Endothelial cell (in vitro differentiated cells): ENCODE results near the gene LRIG3. TPM values are rescaled to one million over a fixed set of nuclear protein-coding genes. Genes with fewer than 3 reads are reported as not detected.
"Not testable (repeated sequence)": the region's sequence is repeated elsewhere in the genome, so short reads cannot be mapped to it uniquely, and the experiment has no call there.

Source experiments
- DNase-seq: peaks from one replicate; pipeline ENCODE4 v3.0.0; 2021; ENCODE audit warnings: low spot score
- H3K27ac Mint-ChIP-seq: one replicate; pipeline ENCODE4 v1.8.0; 2021; ENCODE audit warnings: mixed read lengths, inconsistent platforms; ENCODE audit not compliant: unreplicated experiment
- H3K27me3 Mint-ChIP-seq: one replicate; pipeline ENCODE4 v1.8.0; 2021; ENCODE audit warnings: mild to moderate bottlenecking, moderate library complexity, mixed read lengths, inconsistent platforms; ENCODE audit not compliant: unreplicated experiment
- H3K36me3 Mint-ChIP-seq: one replicate; pipeline ENCODE4 v1.8.0; 2021; ENCODE audit warnings: mild to moderate bottlenecking, low read depth, mixed read lengths, inconsistent platforms; ENCODE audit not compliant: unreplicated experiment
- H3K4me1 Mint-ChIP-seq: one replicate; pipeline ENCODE4 v1.8.0; 2021; ENCODE audit warnings: mild to moderate bottlenecking, mixed read lengths, inconsistent platforms; ENCODE audit not compliant: unreplicated experiment
- H3K4me3 Mint-ChIP-seq: one replicate; pipeline ENCODE4 v1.8.0; 2021; ENCODE audit warnings: mild to moderate bottlenecking, mixed read lengths, inconsistent platforms; ENCODE audit not compliant: unreplicated experiment
- H3K9me3 Mint-ChIP-seq: one replicate; pipeline ENCODE4 v1.8.0; 2021; ENCODE audit warnings: mixed read lengths, inconsistent platforms; ENCODE audit not compliant: unreplicated experiment
- CTCF ChIP-seq: fragments of 200-600 bp; sonication (generic); IDR thresholded peaks from one replicate; pipeline ENCODE4 v1.5.0; 2021; ENCODE audit warnings: antibody characterized with exemption; ENCODE audit not compliant: unreplicated experiment
- total RNA-seq: library from RNA; stranded (reverse); fragmentation: NEBNext Ultra II Directional; extraction: Animal tissue kit (Norgen Biotek cat#: 25700); gene quantifications from one replicate; pipeline ENCODE4 v1.2.1, GENCODE V29; 2021; ENCODE audit not compliant: unreplicated experiment

LRIG3 gene
- total RNA-seq, 1 donor from 2014 or later = 103 TPM

GRCh38 chr12:58858030-58858429 lies 62.3 kb downstream of the LRIG3 start:
- TF ChIP-seq CTCF = no peak
- H3K36me3 Mint-ChIP-seq = no peaks in the 10 kb centered on the region
- no peaks in the 10 kb centered on the region for H3K9me3 Mint-ChIP-seq
- H3K4me1 Mint-ChIP-seq = peaks cover 2% of the 10 kb centered on the region
- H3K27me3 Mint-ChIP-seq = peaks cover 12% of the 10 kb centered on the region
- no peak for DNase-seq
- H3K27ac Mint-ChIP-seq = no peak overlapping the region
- H3K4me3 Mint-ChIP-seq = no peak overlapping the region

GRCh38 chr12:58857206-58857605 lies 63.1 kb downstream of the LRIG3 start:
- not testable (repeated sequence) for DNase-seq, H3K9me3 Mint-ChIP-seq, H3K36me3 Mint-ChIP-seq, H3K4me1 Mint-ChIP-seq, H3K27ac Mint-ChIP-seq, H3K4me3 Mint-ChIP-seq
- peaks cover 12% of the 10 kb centered on the region for H3K27me3 Mint-ChIP-seq

- not testable (repeated sequence) for H3K27ac Mint-ChIP-seq, H3K4me3 Mint-ChIP-seq, H3K36me3 Mint-ChIP-seq, H3K27me3 Mint-ChIP-seq, DNase-seq, H3K9me3 Mint-ChIP-seq, H3K4me1 Mint-ChIP-seq
Measured at GRCh38 chr12:58855630-58856029, 64.7 kb downstream of the LRIG3 start.

GRCh38 chr12:58850826-58851225 lies 69.5 kb downstream of the LRIG3 start:
- no peak for TF ChIP-seq CTCF

GRCh38 chr12:58847901-58848600 lies 72.3 kb downstream of the LRIG3 start:
- TF ChIP-seq CTCF = no peak
- no peaks in the 10 kb centered on the region for H3K4me1 Mint-ChIP-seq

More at GRCh38 chr12:58850826-58851225, 69.5 kb downstream of the LRIG3 start:
- H3K4me3 Mint-ChIP-seq = no peak overlapping the region
- H3K27ac Mint-ChIP-seq = no peak overlapping the region
- H3K27me3 Mint-ChIP-seq = peaks cover 5% of the 10 kb centered on the region
- H3K9me3 Mint-ChIP-seq = no peaks in the 10 kb centered on the region
- no peak for DNase-seq
- no peaks in the 10 kb centered on the region for H3K4me1 Mint-ChIP-seq
- no peaks in the 10 kb centered on the region for H3K36me3 Mint-ChIP-seq

GRCh38 chr12:58844161-58844560 lies 76.1 kb downstream of the LRIG3 start:
- Mint-ChIP-seq H3K27me3 (no peaks in the 10 kb centered on the region), H3K4me3 (no peak overlapping the region)
- no peak for DNase-seq

More at GRCh38 chr12:58847901-58848600, 72.3 kb downstream of the LRIG3 start:
- H3K4me3 Mint-ChIP-seq = no peak overlapping the region
- H3K9me3 Mint-ChIP-seq = no peaks in the 10 kb centered on the region
- DNase-seq = no peak
- no peak overlapping the region for H3K27ac Mint-ChIP-seq
- H3K36me3 Mint-ChIP-seq = no peaks in the 10 kb centered on the region
- no peaks in the 10 kb centered on the region for H3K27me3 Mint-ChIP-seq

More at GRCh38 chr12:58844161-58844560, 76.1 kb downstream of the LRIG3 start:
- no peaks in the 10 kb centered on the region for H3K9me3 Mint-ChIP-seq
- no peak overlapping the region for H3K27ac Mint-ChIP-seq
- no peaks in the 10 kb centered on the region for H3K4me1 Mint-ChIP-seq
- H3K36me3 Mint-ChIP-seq = peaks cover 4% of the 10 kb centered on the region
- no peak for TF ChIP-seq CTCF
